GM12873 (cell line): Measurements from ENCODE around the gene TNPO2.

Experiments
- CTCF ChIP-seq: IDR thresholded peaks from 2 replicates; pipeline ENCODE4 v1.5.1; 2012; ENCODE audit warnings: low read depth, mild to moderate bottlenecking, moderate library complexity, low read length, control low read depth; ENCODE audit not compliant: insufficient read depth; ENCODE audit errors: missing control alignments

Gene TNPO2

GRCh38 chr19:12752056-12752781, 28.5 kb upstream of the TNPO2 start:
- TF ChIP-seq CTCF = no peak

- TF ChIP-seq CTCF = no peak
Measured at GRCh38 chr19:12751635-12752034, 27.9 kb upstream of the TNPO2 start, which contains the start of gene BEST2. BEST2 (plus strand) TSS chr19:12751791; CDS start chr19:12752593, 802 bp downstream.

- TF ChIP-seq CTCF = no peak
Measured at GRCh38 chr19:12750851-12751250, 27.1 kb upstream of the TNPO2 start.

- no peak for TF ChIP-seq CTCF
Measured at GRCh38 chr19:12749938-12750521, 26.3 kb upstream of the TNPO2 start.

GRCh38 chr19:12748489-12748888, 24.8 kb upstream of the TNPO2 start:
- no peak for TF ChIP-seq CTCF

- no peak for TF ChIP-seq CTCF
Measured at GRCh38 chr19:12745166-12745897, 21.6 kb upstream of the TNPO2 start.

- no peak for TF ChIP-seq CTCF
Measured at GRCh38 chr19:12737835-12738351, 14.2 kb upstream of the TNPO2 start.
